Panc1 (cell line): ENCODE results near the gene ZNF281.

Experiments
- CTCF ChIP-seq: fragments of 450-650 bp; IDR thresholded peaks from 2 replicates; pipeline ENCODE4 v1.5.1; 2017; ENCODE audit warnings: mild to moderate bottlenecking
- SIN3A ChIP-seq: IDR thresholded peaks from 2 replicates; pipeline ENCODE4 v1.6.1; 2012; ENCODE audit warnings: low read depth, mild to moderate bottlenecking, low read length, moderate library complexity, borderline replicate concordance; ENCODE audit not compliant: insufficient read depth
- TCF7L2 ChIP-seq: IDR thresholded peaks from 2 replicates; pipeline ENCODE4 v1.6.1; 2011; ENCODE audit warnings: mild to moderate bottlenecking, low read depth, low read length, inconsistent platforms

- no peak for TF ChIP-seq CTCF
- TF ChIP-seq SIN3A = no peak
- TF ChIP-seq TCF7L2 = no peak
These were observed 34.0 kb upstream of the ZNF281 start for GRCh38 chr1:200443860-200444259.
